ENCODE results near the gene PRKD2.

GRCh38 chr19:46717716-46718143 is 816 bp upstream of the PRKD2 start:
- TF ChIP-seq EZH2 (IDR thresholded peaks at IDR 0.05; ENCODE audit: insufficient read depth, poor library complexity, severe bottlenecking) (no peak), EZH2phosphoT487 (IDR thresholded peaks at IDR 0.05; ENCODE audit: insufficient read depth, low read depth) (no peak)

Measured in GM23248 (cell line).